Measurements from ENCODE around the gene F2.
"Not testable (repeated sequence)": the region's sequence is repeated elsewhere in the genome, so short reads cannot be mapped to it uniquely, and the experiment has no call there.

F2 gene

GRCh38 chr11:46701078-46701654 lies 17.8 kb upstream of the F2 start:
- H3K4me3 ChIP-seq (ENCODE audit: low read depth, low read length): peak overlapping the region; percentile 69
- no peak for DNase-seq (ENCODE audit: low read depth)
- no peak for TF ChIP-seq CTCF (IDR thresholded peaks at IDR 0.05; ENCODE audit: insufficient read depth, low read depth, low read length, missing control alignments)

GRCh38 chr11:46705070-46705688 lies 13.8 kb upstream of the F2 start:
- no peak overlapping the region for H3K4me3 ChIP-seq (ENCODE audit: low read depth, low read length)
- DNase-seq (ENCODE audit: low read depth): no peak
- no peak for TF ChIP-seq CTCF (IDR thresholded peaks at IDR 0.05; ENCODE audit: insufficient read depth, low read depth, low read length, missing control alignments)

- H3K4me3 ChIP-seq (ENCODE audit: low read depth, low read length): no peak overlapping the region
- no peak for TF ChIP-seq CTCF (IDR thresholded peaks at IDR 0.05; ENCODE audit: insufficient read depth, low read depth, low read length, missing control alignments)
- DNase-seq (ENCODE audit: low read depth): no peak
Observed at GRCh38 chr11:46706886-46707285, 12.1 kb upstream of the F2 start.

- DNase-seq (ENCODE audit: low read depth); H3K4me3 ChIP-seq (ENCODE audit: low read depth, low read length): not testable (repeated sequence)
Observed at GRCh38 chr11:46709351-46709750, 9.7 kb upstream of the F2 start.

GRCh38 chr11:46710821-46711269 lies 8.2 kb upstream of the F2 start:
- H3K4me3 ChIP-seq (ENCODE audit: low read depth, low read length): no peak overlapping the region
- TF ChIP-seq CTCF (IDR thresholded peaks at IDR 0.05; ENCODE audit: insufficient read depth, low read depth, low read length, missing control alignments): no peak
- no peak for DNase-seq (ENCODE audit: low read depth)

DNA sequence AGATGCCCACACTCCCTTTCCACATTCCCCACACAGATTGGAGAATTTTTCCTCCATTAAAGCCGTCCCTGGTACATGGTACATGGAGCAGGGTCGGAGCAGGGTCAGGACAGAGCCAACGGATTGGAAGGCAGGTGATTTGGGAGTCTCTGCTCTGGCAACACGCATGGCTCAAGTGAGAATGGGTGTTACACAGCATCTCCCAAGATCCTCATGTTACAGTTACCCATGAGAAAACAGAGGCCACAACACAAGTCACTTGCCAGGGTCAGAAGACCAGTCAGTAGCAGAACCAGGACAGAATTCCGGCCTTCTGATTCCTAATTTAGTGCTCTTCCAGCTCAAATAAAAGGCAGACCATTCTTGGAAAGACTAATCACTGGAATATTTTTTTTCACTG lies 7.7 kb upstream of the F2 start:
- no peak for TF ChIP-seq CTCF (IDR thresholded peaks at IDR 0.05; ENCODE audit: insufficient read depth, low read depth, low read length, missing control alignments)
- DNase-seq (ENCODE audit: low read depth): no peak
- H3K4me3 ChIP-seq (ENCODE audit: low read depth, low read length): no peak overlapping the region

- DNase-seq (ENCODE audit: low read depth): no peak
- no peak overlapping the region for H3K4me3 ChIP-seq (ENCODE audit: low read depth, low read length)
- TF ChIP-seq CTCF (IDR thresholded peaks at IDR 0.05; ENCODE audit: insufficient read depth, low read depth, low read length, missing control alignments): no peak
Observed at GRCh38 chr11:46712874-46713576, 6.0 kb upstream of the F2 start.

- not testable (repeated sequence) for H3K4me3 ChIP-seq (ENCODE audit: low read depth, low read length); DNase-seq (ENCODE audit: low read depth)
Observed at GRCh38 chr11:46717825-46718154, 1.2 kb upstream of the F2 start.

Data from GM12865 (cell line).